H1 (cell line): ENCODE measurements around the gene SIX5. TPM values are rescaled to one million over a fixed set of nuclear protein-coding genes. Genes with fewer than 3 reads are reported as not detected.

Experiments used
- ATF3 ChIP-seq: IDR thresholded peaks from 2 replicates; pipeline ENCODE4 v1.6.1; 2011; ENCODE audit warnings: low read depth, mild to moderate bottlenecking, low read length; ENCODE audit not compliant: insufficient read depth
- BCL11A ChIP-seq, 2 experiments: IDR thresholded peaks; one replicate each; pipeline ENCODE4 v1.6.1; 2011; ENCODE audit warnings: low read depth in 2 of 2, low read length in 2 of 2, mild to moderate bottlenecking in 2 of 2
- BRCA1 ChIP-seq: IDR thresholded peaks from 2 replicates; pipeline ENCODE4 v1.6.1; 2012; ENCODE audit warnings: low read depth, low read length, improper control_type of control experiment
- CBX8 ChIP-seq: fragments of 300-800, 300-1000 bp; sonication (generic); IDR thresholded peaks from 2 replicates; pipeline ENCODE4 v1.7.1; 2016; ENCODE audit warnings: low read depth, low read length, borderline replicate concordance
- CTBP2 ChIP-seq: IDR thresholded peaks from 2 replicates; pipeline ENCODE4 v1.7.0; 2011; ENCODE audit warnings: borderline replicate concordance, mild to moderate bottlenecking, moderate library complexity, mixed read lengths, low read length; ENCODE audit not compliant: insufficient read depth, insufficient read length
- E2F6 ChIP-seq: IDR thresholded peaks from 2 replicates; pipeline ENCODE4 v1.6.1; 2012; ENCODE audit warnings: inconsistent platforms
- HDAC6 ChIP-seq: IDR thresholded peaks from one replicate; pipeline ENCODE4 v1.7.1; 2012; ENCODE audit warnings: low read depth, mild to moderate bottlenecking, inconsistent platforms, low read length, moderate library complexity
- JUN ChIP-seq: IDR thresholded peaks from 2 replicates; pipeline ENCODE4 v1.6.1; 2011; ENCODE audit warnings: low read depth, mild to moderate bottlenecking, improper control_type of control experiment, low read length
- NANOG ChIP-seq: IDR thresholded peaks from 2 replicates; pipeline ENCODE4 v1.6.1; 2011; ENCODE audit warnings: low read length, low read depth, mild to moderate bottlenecking, inconsistent platforms; ENCODE audit not compliant: insufficient read depth, poor library complexity, severe bottlenecking
- PHF8 ChIP-seq: fragments of 200-600 bp; sonication (generic); conservative IDR thresholded peaks from 2 replicates; pipeline ENCODE4 v1.7.1; 2012; ENCODE audit warnings: low read depth, mild to moderate bottlenecking, inconsistent platforms, low read length, moderate library complexity
- POU5F1 ChIP-seq: IDR thresholded peaks from 2 replicates; pipeline ENCODE4 v1.6.1; 2011; ENCODE audit warnings: low read depth, mild to moderate bottlenecking, low read length, moderate library complexity
- RAD21 ChIP-seq, 2 experiments: IDR thresholded peaks in 1 of 2; conservative IDR thresholded peaks in 1 of 2; 2 replicates each; pipeline ENCODE4 v1.6.1; 2011; ENCODE audit warnings: low read depth in 2 of 2, low read length in 2 of 2, improper control_type of control experiment in 1 of 2, inconsistent platforms in 1 of 2, mild to moderate bottlenecking in 1 of 2, moderate library complexity in 1 of 2
- RFX5 ChIP-seq: IDR thresholded peaks from 2 replicates; pipeline ENCODE4 v1.6.1; 2011; ENCODE audit warnings: low read depth, low read length, improper control_type of control experiment, borderline replicate concordance
- SAP30 ChIP-seq: fragments of 300-600 bp; sonication (generic); IDR thresholded peaks from 2 replicates; pipeline ENCODE4 v1.7.1; 2012; ENCODE audit warnings: low read length, moderate library complexity, mild to moderate bottlenecking, inconsistent platforms; ENCODE audit not compliant: insufficient read depth, insufficient replicate concordance
- SP2 ChIP-seq: IDR thresholded peaks from 2 replicates; pipeline ENCODE4 v1.6.1; 2012; ENCODE audit warnings: mild to moderate bottlenecking, low read length, inconsistent platforms
- TAF7 ChIP-seq: optimal IDR thresholded peaks from 2 replicates; pipeline ENCODE3; 2011; ENCODE audit warnings: low read depth, mild to moderate bottlenecking, inconsistent platforms, low read length, moderate library complexity, borderline replicate concordance
- TEAD4 ChIP-seq: IDR thresholded peaks from 2 replicates; pipeline ENCODE4 v1.6.1; 2012; ENCODE audit warnings: low read depth, low read length, inconsistent platforms, mixed read lengths
- polyA plus RNA-seq, 7 experiments: library from polyadenylated mRNA; depleted of rRNA in 3 of 7; stranded (reverse) in 5 of 7; unstranded in 2 of 7; fragments of >200 nt in 5 of 7; fragments of 200-250 nt in 2 of 7; gene quantifications; 1 replicate in 5 of 7; 2 replicates in 1 of 7; 4 replicates in 1 of 7; pipeline versions ENCODE4 v1.2.1 to v1.2.3, GENCODE V29; 2011 to 2013; ENCODE audit warnings: missing spikeins in 2 of 7, mixed read lengths in 2 of 7
- total RNA-seq: library from RNA; stranded (reverse); fragmentation: NEBNext Ultra II Directional; extraction: Animal tissue kit (Norgen Biotek cat#: 25700); gene quantifications from 2 replicates; pipeline ENCODE4 v1.2.1, GENCODE V29; 2021
- TF ChIP-seq, protein P1 (sequence below), 3 experiments: IDR thresholded peaks; 1 replicate in 2 of 3; 2 replicates in 1 of 3; pipeline versions ENCODE4 v1.5.1 to v1.6.1; 2011; ENCODE audit warnings: low read length in 3 of 3, mild to moderate bottlenecking in 3 of 3, inconsistent platforms in 2 of 3, low read depth in 1 of 3, moderate library complexity in 1 of 3; ENCODE audit not compliant: insufficient read depth in 1 of 3; ENCODE audit errors: control extremely low read depth in 1 of 3
- TF ChIP-seq, protein P2 (sequence below): IDR thresholded peaks from 2 replicates; pipeline ENCODE4 v1.6.1; 2012; ENCODE audit warnings: inconsistent platforms

Gene SIX5
- total and polyA plus RNA-seq, 2 of the 8 experiments (the other 6 are each of a cell fraction or from before 2014, with no cell fraction given), result 20.9 to 24.2 TPM

DNA sequence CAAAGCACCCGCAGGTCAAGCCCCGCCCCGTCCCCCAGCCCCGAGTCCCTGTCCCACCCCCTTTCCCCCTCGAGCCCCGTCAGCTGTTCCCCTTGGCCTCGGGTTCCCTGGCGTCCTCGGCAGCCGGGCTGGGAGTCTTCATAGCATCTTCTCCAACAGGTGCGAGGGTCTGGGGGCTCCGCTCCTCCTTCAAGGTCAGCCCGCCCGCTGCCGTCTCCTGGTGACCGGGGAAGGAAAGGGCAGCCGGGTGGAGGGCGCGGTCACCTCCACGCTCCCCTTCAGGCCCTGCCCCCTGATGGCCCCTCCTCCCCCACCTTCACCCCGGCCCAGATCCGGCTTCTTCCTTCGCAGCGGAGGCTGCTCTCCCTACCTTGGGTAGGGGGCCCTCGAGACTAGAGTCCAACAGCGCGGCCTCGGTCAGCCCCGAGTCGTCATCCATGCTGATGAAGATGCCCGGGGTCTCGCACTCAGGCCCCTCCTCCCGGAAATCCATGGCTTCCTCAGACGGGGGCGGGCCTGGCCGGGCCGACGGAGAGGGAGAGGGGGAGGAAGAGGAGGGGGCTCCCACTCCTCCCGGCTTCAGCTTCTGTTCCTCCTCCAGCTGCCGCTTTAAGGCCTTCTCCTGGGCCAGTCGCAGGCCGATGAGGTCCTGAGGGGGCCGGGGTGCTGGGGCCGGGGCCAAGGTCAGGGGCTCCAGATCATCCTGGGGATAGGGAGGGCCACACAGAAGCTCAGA lies 46.6 kb upstream of the SIX5 start (continued):
- TF ChIP-seq RAD21 (IDR thresholded peaks at IDR 0.05 in 1 of 2, conservative IDR thresholded peaks at IDR 0.05 in 1 of 2; ENCODE audit: low read depth in 2 of 2, low read length in 2 of 2) (no peak), E2F6 (peak; percentile 16; the same call in 1 of the 2 replicates), SP2 (no peak), PHF8 (no peak), JUN (no peak), BRCA1 (no peak), SAP30 (no peak), BCL11A (IDR thresholded peaks at IDR 0.05; ENCODE audit: low read depth in 2 of 2, low read length in 2 of 2) (no peak), HDAC6 (no peak), CTBP2 (no peak), CBX8 (no peak), TAF7 (peak; percentile 74), POU5F1 (no peak), NANOG (no peak), RFX5 (no peak), TEAD4 (no peak), ATF3 (no peak)
- TF ChIP-seq, protein P1, sequence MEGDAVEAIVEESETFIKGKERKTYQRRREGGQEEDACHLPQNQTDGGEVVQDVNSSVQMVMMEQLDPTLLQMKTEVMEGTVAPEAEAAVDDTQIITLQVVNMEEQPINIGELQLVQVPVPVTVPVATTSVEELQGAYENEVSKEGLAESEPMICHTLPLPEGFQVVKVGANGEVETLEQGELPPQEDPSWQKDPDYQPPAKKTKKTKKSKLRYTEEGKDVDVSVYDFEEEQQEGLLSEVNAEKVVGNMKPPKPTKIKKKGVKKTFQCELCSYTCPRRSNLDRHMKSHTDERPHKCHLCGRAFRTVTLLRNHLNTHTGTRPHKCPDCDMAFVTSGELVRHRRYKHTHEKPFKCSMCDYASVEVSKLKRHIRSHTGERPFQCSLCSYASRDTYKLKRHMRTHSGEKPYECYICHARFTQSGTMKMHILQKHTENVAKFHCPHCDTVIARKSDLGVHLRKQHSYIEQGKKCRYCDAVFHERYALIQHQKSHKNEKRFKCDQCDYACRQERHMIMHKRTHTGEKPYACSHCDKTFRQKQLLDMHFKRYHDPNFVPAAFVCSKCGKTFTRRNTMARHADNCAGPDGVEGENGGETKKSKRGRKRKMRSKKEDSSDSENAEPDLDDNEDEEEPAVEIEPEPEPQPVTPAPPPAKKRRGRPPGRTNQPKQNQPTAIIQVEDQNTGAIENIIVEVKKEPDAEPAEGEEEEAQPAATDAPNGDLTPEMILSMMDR (IDR thresholded peaks at IDR 0.05; ENCODE audit: control extremely low read depth in 1 of 3, insufficient read depth in 1 of 3, low read depth in 1 of 3, low read length in 3 of 3), result no peak
- TF ChIP-seq, protein P2, sequence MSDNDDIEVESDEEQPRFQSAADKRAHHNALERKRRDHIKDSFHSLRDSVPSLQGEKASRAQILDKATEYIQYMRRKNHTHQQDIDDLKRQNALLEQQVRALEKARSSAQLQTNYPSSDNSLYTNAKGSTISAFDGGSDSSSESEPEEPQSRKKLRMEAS, result peak; percentile 36; the same call in 1 of the 2 replicates
